ENCODE data around the gene CX3CL1. TPM values are rescaled to one million over a fixed set of nuclear protein-coding genes. Genes with fewer than 3 reads are reported as not detected.

The CX3CL1 gene
- total and polyA plus RNA-seq, 2 donors (not counting 3 experiments of a cell fraction or from before 2014, with no cell fraction given): 2.0 to 2.3 TPM

DNA sequence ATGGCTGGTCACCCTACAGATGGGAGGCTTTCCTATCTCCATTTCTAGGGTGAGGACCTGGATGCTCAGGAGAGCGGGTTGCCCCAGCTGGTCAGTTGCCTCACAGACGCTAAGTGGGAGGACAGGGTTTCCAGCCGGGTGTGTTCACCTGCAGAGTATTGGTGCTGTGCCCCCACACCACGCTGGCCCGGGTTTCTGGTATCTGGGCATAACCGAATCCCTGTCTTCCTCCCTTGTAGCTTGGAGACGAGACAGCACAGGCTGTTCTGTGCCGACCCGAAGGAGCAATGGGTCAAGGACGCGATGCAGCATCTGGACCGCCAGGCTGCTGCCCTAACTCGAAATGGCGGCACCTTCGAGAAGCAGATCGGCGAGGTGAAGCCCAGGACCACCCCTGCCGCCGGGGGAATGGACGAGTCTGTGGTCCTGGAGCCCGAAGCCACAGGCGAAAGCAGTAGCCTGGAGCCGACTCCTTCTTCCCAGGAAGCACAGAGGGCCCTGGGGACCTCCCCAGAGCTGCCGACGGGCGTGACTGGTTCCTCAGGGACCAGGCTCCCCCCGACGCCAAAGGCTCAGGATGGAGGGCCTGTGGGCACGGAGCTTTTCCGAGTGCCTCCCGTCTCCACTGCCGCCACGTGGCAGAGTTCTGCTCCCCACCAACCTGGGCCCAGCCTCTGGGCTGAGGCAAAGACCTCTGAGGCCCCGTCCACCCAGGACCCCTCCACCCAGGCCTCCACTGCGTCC is 9.7 kb downstream of the CX3CL1 start:
- H3K9me1 ChIP-seq (replicated peaks; ENCODE audit: control insufficient read depth, extremely low read depth, insufficient read depth, low read length): no peaks in the 10 kb centered on the region
- DNase-seq (ENCODE audit: low read depth, low spot score) (no peak), FAIRE-seq (no peak)
- ChIA-PET CTCF (interaction anchor here (0.7 to 2.1 kb wide), 3 partner anchors 10 to 80 kb away, joined by 5 to 16 read pairs (median 11); no protein-coding TSS in a partner anchor), POLR2A (no interaction called here)
- no peaks in the 10 kb centered on the region for H4K20me1 ChIP-seq (replicated peaks; ENCODE audit: control insufficient read depth, extremely low read depth, insufficient read depth, low read length)
- H3K27ac ChIP-seq (ENCODE audit: insufficient read depth, low read depth, low read length): no peak overlapping the region
- dilution Hi-C loops (cut with MboI; ENCODE audit: extremely low pct_ligation_motif_present, low sequenced_read_pairs) (no loop called here), intact Hi-C loops (cut with micrococcal nuclease) (loop anchor here (1.0 to 2.0 kb wide), 2 partner anchors 65 to 82 kb away; no protein-coding TSS in a partner anchor)
- no peak overlapping the region for H3K4me3 ChIP-seq (replicated peaks in 1 of 3; ENCODE audit: insufficient read depth in 1 of 3, low read depth in 1 of 3, low read length in 3 of 3)
- H2AFZ ChIP-seq (ENCODE audit: low read depth, low read length): no peak overlapping the region
- no peaks in the 10 kb centered on the region for H3K36me3 ChIP-seq (ENCODE audit: control insufficient read depth in 2 of 2, extremely low read depth in 1 of 2, insufficient read depth in 2 of 2, low read length in 2 of 2)
- H3K27me3 ChIP-seq (ENCODE audit: control insufficient read depth in 2 of 2, insufficient read depth in 2 of 2, low read length in 2 of 2): no peaks in the 10 kb centered on the region
- H3K4me1 ChIP-seq (ENCODE audit: control insufficient read depth, extremely low read depth, insufficient read depth, low read length): peaks cover 12% of the 10 kb centered on the region
- H3K9me3 ChIP-seq (replicated peaks; ENCODE audit: control insufficient read depth, insufficient read depth, low read length): no peaks in the 10 kb centered on the region
- no peak overlapping the region for H3K9ac ChIP-seq (replicated peaks; ENCODE audit: extremely low read depth, insufficient read depth, low read length)
- no peaks in the 10 kb centered on the region for H3K79me2 ChIP-seq (ENCODE audit: control insufficient read depth, insufficient read depth, low read length)
- no peak overlapping the region for H3K4me2 ChIP-seq (ENCODE audit: insufficient read depth, low read length)
- no TSS peak for BruUV-seq (replicated peaks)
- TF ChIP-seq GATA2 (IDR thresholded peaks at IDR 0.05; ENCODE audit: insufficient read depth, insufficient read length, low read depth, low read length): no peak
- TF ChIP-seq, protein P1, sequence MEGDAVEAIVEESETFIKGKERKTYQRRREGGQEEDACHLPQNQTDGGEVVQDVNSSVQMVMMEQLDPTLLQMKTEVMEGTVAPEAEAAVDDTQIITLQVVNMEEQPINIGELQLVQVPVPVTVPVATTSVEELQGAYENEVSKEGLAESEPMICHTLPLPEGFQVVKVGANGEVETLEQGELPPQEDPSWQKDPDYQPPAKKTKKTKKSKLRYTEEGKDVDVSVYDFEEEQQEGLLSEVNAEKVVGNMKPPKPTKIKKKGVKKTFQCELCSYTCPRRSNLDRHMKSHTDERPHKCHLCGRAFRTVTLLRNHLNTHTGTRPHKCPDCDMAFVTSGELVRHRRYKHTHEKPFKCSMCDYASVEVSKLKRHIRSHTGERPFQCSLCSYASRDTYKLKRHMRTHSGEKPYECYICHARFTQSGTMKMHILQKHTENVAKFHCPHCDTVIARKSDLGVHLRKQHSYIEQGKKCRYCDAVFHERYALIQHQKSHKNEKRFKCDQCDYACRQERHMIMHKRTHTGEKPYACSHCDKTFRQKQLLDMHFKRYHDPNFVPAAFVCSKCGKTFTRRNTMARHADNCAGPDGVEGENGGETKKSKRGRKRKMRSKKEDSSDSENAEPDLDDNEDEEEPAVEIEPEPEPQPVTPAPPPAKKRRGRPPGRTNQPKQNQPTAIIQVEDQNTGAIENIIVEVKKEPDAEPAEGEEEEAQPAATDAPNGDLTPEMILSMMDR (IDR thresholded peaks at IDR 0.05; ENCODE audit: extremely low read depth in 1 of 2, insufficient read depth in 1 of 2, low read depth in 1 of 2, low read length in 2 of 2): no peak
- no peak for TF ChIP-seq MYC (IDR thresholded peaks at IDR 0.05; ENCODE audit: low read depth, low read length)

All from endothelial cell of umbilical vein (primary cell).